ENCODE measurements around the gene PCK1.

DNA sequence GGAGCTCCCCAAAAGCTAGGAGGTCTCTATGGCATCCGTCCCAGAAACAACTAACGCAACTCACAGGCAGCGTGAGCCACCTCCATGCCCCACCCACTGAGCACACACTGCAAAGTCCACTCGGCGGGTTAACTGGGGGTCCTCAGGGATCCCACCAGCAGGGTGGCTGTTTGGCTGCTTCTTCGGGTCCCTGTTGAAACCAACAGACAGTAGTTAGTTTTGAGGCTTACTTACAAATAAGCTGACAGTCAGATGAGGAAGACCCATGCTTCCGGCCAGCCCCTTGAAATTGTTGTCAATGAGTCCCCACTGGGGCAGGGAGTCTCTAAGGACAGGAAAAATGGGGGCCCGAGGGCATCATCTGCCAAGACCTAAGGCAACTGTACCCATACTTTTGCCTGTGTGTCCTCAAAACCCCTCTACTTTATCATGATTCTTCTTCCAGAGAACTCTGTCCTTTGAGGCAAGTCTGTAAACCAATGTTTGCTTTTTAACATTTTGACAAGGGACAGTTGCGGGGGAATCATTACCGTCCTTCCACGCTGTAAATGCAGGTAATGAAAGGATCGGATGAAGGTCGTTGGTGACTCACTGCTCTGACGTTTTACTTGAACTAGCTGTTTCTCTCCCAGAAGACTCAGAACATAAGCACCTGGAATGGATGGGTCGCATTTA lies 2.2 kb upstream of the PCK1 start:
- TF ChIP-seq, protein P1, sequence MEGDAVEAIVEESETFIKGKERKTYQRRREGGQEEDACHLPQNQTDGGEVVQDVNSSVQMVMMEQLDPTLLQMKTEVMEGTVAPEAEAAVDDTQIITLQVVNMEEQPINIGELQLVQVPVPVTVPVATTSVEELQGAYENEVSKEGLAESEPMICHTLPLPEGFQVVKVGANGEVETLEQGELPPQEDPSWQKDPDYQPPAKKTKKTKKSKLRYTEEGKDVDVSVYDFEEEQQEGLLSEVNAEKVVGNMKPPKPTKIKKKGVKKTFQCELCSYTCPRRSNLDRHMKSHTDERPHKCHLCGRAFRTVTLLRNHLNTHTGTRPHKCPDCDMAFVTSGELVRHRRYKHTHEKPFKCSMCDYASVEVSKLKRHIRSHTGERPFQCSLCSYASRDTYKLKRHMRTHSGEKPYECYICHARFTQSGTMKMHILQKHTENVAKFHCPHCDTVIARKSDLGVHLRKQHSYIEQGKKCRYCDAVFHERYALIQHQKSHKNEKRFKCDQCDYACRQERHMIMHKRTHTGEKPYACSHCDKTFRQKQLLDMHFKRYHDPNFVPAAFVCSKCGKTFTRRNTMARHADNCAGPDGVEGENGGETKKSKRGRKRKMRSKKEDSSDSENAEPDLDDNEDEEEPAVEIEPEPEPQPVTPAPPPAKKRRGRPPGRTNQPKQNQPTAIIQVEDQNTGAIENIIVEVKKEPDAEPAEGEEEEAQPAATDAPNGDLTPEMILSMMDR (IDR thresholded peaks at IDR 0.05): no peak
- TF ChIP-seq POLR2AphosphoS5 (IDR thresholded peaks at IDR 0.05): no peak
- no peak for TF ChIP-seq POLR2A (IDR thresholded peaks at IDR 0.05)
- TF ChIP-seq EP300 (IDR thresholded peaks at IDR 0.05): no peak
